Lung (tissue), 12 donors: ENCODE results near the gene TOLLIP. TPM values are rescaled to one million over a fixed set of nuclear protein-coding genes. Genes with fewer than 3 reads are reported as not detected.
A peak's percentile ranks its signal among the peaks of the same experiment; 100 is the strongest.

Experiments
- ATAC-seq: fragments of 200-7000 bp; cut with Tn5 transposase; one replicate; pipeline ENCODE4 v1.9.1; 2020; ENCODE audit warnings: moderate number of reproducible peaks; ENCODE audit not compliant: insufficient read depth, low FRiP score
- DNase-seq, 3 donors: peaks; one replicate each; pipeline ENCODE4 v3.0.0-alpha.2; 2013 to 2017
- H3K27ac ChIP-seq, 2 donors: one replicate each; pipeline ENCODE4 v1.5.1; 2013; ENCODE audit warnings: mild to moderate bottlenecking in 2 of 2, moderate library complexity in 2 of 2, control low read depth in 1 of 2, inconsistent platforms in 1 of 2, low read depth in 1 of 2, low read length in 1 of 2
- H3K27me3 ChIP-seq, 3 donors: one replicate each; pipeline ENCODE4 v1.5.1; 2013; ENCODE audit warnings: low read length in 2 of 3; ENCODE audit not compliant: control insufficient read depth in 3 of 3, insufficient read depth in 3 of 3
- H3K36me3 ChIP-seq, 4 donors: one replicate each; pipeline ENCODE4 v1.5.1; 2013; ENCODE audit warnings: low read length in 4 of 4, mild to moderate bottlenecking in 1 of 4, moderate library complexity in 1 of 4; ENCODE audit not compliant: control insufficient read depth in 4 of 4, insufficient read depth in 4 of 4
- H3K4me1 ChIP-seq, 5 donors: one replicate each; pipeline ENCODE4 v1.5.1; 2013; ENCODE audit warnings: low read length in 5 of 5, mild to moderate bottlenecking in 2 of 5, moderate library complexity in 1 of 5; ENCODE audit not compliant: control insufficient read depth in 5 of 5, insufficient read depth in 5 of 5
- H3K4me3 ChIP-seq: one replicate; pipeline ENCODE4 v1.5.1; 2013; ENCODE audit warnings: mild to moderate bottlenecking, control low read depth, moderate library complexity
- H3K9ac ChIP-seq, 2 donors: one replicate each; pipeline ENCODE4 v1.5.1; 2013; ENCODE audit warnings: low read length in 2 of 2, control low read depth in 1 of 2; ENCODE audit not compliant: insufficient read depth in 1 of 2
- H3K9me3 ChIP-seq, 4 donors: one replicate each; pipeline ENCODE4 v1.5.1; 2013; ENCODE audit warnings: low read length in 3 of 4, mild to moderate bottlenecking in 1 of 4, moderate library complexity in 1 of 4; ENCODE audit not compliant: control insufficient read depth in 4 of 4, insufficient read depth in 3 of 4
- WGBS, 2 donors: extraction: QIAGEN DNeasy Blood & Tissue Kit; methylation state at CpG; one replicate each; pipeline ENCODE4 v1.1.7; 2013; 5-methylcytosine and 5-hydroxymethylcytosine counted together
- polyA plus RNA-seq, 2 donors: library from polyadenylated mRNA; stranded (reverse); fragments of 200-250 nt; gene quantifications; one replicate each; pipeline ENCODE4 v1.2.1, GENCODE V29; 2013
- total RNA-seq, 2 donors: library from RNA; depleted of rRNA in 1 of 2; stranded (reverse); fragments of >200 nt in 1 of 2; gene quantifications; one replicate each; pipeline ENCODE4 v1.2.1, GENCODE V29; 2014 to 2021
- TF ChIP-seq, protein P1 (sequence below): IDR thresholded peaks from 2 replicates; pipeline ENCODE4 v1.5.1; 2012; ENCODE audit warnings: mild to moderate bottlenecking; ENCODE audit errors: control extremely low read depth, extremely low read depth
- donor health status: control.
- donor health status: control.
- donor health status: Bipolar disorder and iron deficiency.
- donor health status: healthy.
- donor health status: DM: yes; HTN: yes; CAD: no.

Gene TOLLIP
- total and polyA plus RNA-seq, 4 donors, result 26.9 to 79.4 (median 43.4) TPM

DNA sequence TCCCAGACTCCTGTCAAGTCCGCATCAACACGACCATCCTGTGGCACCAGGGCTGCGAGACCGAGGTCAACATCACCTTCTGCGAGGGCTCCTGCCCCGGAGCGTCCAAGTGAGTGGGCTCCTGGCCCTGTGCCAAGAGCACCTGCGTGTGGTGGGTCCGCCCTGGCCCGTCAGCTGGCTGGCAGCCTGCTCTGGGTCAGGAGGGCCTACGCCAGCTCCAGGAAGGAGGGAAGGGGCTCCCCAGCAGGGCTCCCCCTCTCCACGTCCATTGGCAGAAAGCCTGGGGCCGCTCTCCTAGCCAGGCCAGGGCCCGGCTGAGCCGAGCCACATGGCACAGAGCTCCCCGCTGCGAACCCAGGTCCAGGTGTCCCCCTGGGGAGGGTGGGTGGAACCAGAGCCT, 48.8 kb downstream of the TOLLIP start:
- 84 to 97% methylated on average over 16 to 17 of the region's 17 CpGs for WGBS, 2 donors
- no peak overlapping the region for H3K27ac ChIP-seq
- H3K36me3 ChIP-seq, result no peaks in the 10 kb centered on the region
- no peaks in the 10 kb centered on the region for H3K27me3 ChIP-seq
- no peak overlapping the region for H3K9ac ChIP-seq
- H3K4me3 ChIP-seq, result no peak overlapping the region
- DNase-seq (no peak), ATAC-seq (no peak)
- H3K9me3 ChIP-seq, result no peaks in the 10 kb centered on the region
- peaks cover 0 to 16% (median 10%) of the 10 kb centered on the region in 5 donors for H3K4me1 ChIP-seq
- TF ChIP-seq, protein P1, sequence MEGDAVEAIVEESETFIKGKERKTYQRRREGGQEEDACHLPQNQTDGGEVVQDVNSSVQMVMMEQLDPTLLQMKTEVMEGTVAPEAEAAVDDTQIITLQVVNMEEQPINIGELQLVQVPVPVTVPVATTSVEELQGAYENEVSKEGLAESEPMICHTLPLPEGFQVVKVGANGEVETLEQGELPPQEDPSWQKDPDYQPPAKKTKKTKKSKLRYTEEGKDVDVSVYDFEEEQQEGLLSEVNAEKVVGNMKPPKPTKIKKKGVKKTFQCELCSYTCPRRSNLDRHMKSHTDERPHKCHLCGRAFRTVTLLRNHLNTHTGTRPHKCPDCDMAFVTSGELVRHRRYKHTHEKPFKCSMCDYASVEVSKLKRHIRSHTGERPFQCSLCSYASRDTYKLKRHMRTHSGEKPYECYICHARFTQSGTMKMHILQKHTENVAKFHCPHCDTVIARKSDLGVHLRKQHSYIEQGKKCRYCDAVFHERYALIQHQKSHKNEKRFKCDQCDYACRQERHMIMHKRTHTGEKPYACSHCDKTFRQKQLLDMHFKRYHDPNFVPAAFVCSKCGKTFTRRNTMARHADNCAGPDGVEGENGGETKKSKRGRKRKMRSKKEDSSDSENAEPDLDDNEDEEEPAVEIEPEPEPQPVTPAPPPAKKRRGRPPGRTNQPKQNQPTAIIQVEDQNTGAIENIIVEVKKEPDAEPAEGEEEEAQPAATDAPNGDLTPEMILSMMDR, result no peak

DNA sequence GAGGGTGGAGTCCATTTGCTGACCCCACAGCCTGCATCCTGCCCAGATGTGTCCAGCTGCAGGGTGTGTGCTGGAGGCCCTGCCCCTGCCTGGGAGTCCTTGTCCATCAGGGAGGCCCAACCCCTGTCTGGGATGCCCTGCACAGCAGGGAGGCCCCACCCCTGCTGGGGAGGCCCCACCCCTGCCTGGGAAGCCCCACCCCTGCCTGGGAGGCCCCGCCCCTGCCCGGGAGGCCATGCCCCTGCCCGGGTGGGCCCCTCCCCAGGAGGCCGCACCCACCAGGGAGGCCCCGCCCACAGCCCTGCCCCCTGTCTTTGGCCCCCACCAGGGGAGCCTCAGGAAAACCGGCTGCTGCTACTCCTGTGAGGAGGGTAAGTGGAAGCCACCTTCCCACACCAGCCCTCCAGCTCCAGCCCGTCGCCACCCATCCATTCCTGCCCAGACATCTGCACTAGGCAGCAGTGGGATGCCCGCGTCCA, 49.4 kb downstream of the TOLLIP start:
- 59 to 80% methylated on average over 10 of the region's 10 CpGs for WGBS, 2 donors
- TF ChIP-seq, protein P1, result no peak
- Histone ChIP-seq H3K9me3 (no peaks in the 10 kb centered on the region), H3K9ac (no peak overlapping the region), H3K27me3 (no peaks in the 10 kb centered on the region), H3K4me3 (no peak overlapping the region), H3K36me3 (no peaks in the 10 kb centered on the region), H3K4me1 (peaks cover 0 to 16% (median 10%) of the 10 kb centered on the region in 5 donors), H3K27ac (no peak overlapping the region)
- no peak for ATAC-seq
- peak in 1 of 3 donors; percentile 4 for DNase-seq

DNA sequence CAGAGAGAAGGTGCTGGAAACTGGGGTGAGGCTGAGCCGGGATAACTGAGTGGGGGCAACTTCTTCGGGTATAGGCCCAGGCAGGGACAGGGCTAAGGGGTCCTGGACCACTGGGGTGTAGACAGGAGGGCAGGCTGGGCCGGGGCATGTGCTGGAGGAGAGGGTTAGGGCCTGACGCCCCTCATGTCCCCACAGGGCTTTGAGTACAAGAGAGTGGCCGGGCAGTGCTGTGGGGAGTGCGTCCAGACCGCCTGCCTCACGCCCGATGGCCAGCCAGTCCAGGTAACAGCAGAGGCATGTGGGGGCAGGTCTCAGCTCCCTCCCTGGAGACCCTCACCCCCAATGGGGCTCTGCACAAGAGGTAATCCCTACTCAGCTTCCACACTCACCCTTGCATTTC, 49.9 kb downstream of the TOLLIP start:
- H3K4me1 ChIP-seq, result peaks cover 0 to 16% (median 10%) of the 10 kb centered on the region in 5 donors
- H3K9me3 ChIP-seq, result no peaks in the 10 kb centered on the region
- H3K27ac ChIP-seq, result no peak overlapping the region
- no peaks in the 10 kb centered on the region for H3K27me3 ChIP-seq
- H3K9ac ChIP-seq, result no peak overlapping the region
- TF ChIP-seq, protein P1, result no peak
- no peak for ATAC-seq
- WGBS, 2 donors, result 83 to 93% methylated on average over 9 of the region's 9 CpGs
- no peak for DNase-seq
- H3K36me3 ChIP-seq, result no peaks in the 10 kb centered on the region
- no peak overlapping the region for H3K4me3 ChIP-seq

DNA sequence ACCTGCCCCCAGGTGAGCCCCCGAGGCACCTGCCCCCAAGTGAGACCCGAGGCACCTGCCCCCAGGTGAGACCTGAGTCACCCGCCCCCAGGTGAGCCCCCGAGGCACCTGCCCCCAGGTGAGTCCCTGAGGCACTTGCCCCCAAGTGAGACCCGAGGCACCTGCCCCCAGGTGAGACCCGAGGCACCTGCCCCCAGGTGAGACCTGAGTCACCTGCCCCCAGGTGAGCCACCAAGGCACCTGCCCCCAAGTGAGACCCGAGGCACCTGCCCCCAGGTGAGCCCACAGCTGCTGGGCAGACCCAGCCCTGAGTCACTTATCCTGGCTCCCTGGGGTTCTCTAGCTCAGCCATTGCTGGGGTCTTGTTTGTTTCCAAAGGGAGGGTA, 50.4 kb downstream of the TOLLIP start:
- WGBS, 2 donors, result 73 to 90% methylated on average over 6 to 7 of the region's 7 CpGs
- TF ChIP-seq, protein P1, result no peak
- Histone ChIP-seq H3K9me3 (no peaks in the 10 kb centered on the region), H3K4me1 (peaks cover 0 to 16% (median 10%) of the 10 kb centered on the region in 5 donors), H3K4me3 (no peak overlapping the region), H3K9ac (no peak overlapping the region), H3K36me3 (no peaks in the 10 kb centered on the region), H3K27me3 (no peaks in the 10 kb centered on the region), H3K27ac (no peak overlapping the region)
- ATAC-seq (no peak), DNase-seq (no peak)
